Caki2 (cell line): ENCODE data around the gene DIAPH2. TPM values are rescaled to one million over a fixed set of nuclear protein-coding genes. Genes with fewer than 3 reads are reported as not detected.
"Not testable (repeated sequence)": the region's sequence is repeated elsewhere in the genome, so short reads cannot be mapped to it uniquely, and the experiment has no call there.

Source experiments
- DNase-seq: peaks from one replicate; pipeline ENCODE4 v3.0.0-alpha.2; 2015; ENCODE audit warnings: low read depth
- in situ Hi-C: cut with HindIII; loops from 2 replicates; pipeline ENCODE4 v1.10.0; 2016; ENCODE audit warnings: low sequenced_read_pairs, low pct_unique_long_range_greater_than_20kb, mixed read lengths
- total RNA-seq: library from RNA; depleted of rRNA; stranded (reverse); fragments of >200 nt; shearing (Covaris generic); gene quantifications from 2 replicates; pipeline ENCODE4 v1.2.3, GENCODE V29; 2014; ENCODE audit warnings: low replicate concordance

Gene DIAPH2
- total RNA-seq, 1 experiment from 2014 or later = 4.0 TPM

DNA sequence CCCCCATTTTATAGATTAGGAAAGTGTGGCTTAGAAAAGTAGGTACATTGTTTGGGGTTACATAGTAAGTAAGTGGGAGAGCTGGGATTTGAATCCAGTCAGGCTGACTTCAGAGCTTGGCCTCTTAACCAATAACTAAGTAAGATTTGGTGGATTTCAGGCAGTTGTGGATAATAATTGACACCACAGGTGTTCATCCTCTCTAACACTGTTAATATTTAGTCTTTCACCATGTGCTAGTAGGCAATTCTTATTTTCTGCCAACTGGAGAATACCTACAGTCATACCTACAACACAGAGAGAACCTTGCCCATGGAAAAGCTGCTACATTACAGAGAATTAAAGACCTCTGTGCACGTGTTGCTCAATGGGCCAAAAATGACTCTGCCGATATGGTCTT lies 89.5 kb downstream of the DIAPH2 start:
- DNase-seq = no peak
- in situ Hi-C loops = no loop called here

DNA sequence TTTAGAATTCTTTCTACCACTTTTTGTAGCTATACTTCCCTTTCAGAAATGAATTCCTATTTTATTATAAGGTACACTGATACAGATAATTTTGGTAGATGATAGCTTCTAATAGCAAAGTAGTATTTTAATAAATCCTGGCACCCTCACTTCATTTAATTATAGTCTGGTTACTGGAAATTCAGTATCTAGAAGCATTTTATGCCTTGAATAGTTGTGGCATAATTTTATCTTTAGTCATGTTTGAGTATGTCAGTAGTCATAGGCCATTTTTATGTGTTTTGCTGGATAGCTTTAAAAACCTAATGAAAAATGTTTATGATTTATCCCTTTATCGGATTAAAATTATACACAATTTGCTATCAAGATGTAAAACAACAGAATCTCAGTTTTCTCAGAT lies 92.3 kb downstream of the DIAPH2 start:
- no peak for DNase-seq
- in situ Hi-C loops = no loop called here

DNA sequence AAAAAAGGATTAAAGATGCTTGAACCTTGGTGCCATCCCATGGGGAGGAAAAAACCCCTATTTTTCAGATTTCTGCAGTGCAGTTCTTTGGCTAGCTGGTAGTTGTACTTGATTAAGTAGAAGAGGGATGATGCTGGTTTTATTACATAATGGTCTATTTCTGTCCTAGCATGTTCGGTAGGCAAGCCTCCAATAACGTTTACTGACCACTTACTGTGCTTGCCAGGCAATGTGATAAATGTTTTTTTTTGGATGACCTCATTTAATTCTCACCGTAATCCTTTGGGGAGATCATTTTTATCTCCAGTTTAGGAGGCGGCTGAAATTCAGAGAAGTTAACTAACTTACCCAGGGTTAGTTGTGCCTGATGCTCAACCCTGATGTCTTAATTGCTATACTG lies 106.9 kb downstream of the DIAPH2 start:
- in situ Hi-C loops = no loop called here

DNA sequence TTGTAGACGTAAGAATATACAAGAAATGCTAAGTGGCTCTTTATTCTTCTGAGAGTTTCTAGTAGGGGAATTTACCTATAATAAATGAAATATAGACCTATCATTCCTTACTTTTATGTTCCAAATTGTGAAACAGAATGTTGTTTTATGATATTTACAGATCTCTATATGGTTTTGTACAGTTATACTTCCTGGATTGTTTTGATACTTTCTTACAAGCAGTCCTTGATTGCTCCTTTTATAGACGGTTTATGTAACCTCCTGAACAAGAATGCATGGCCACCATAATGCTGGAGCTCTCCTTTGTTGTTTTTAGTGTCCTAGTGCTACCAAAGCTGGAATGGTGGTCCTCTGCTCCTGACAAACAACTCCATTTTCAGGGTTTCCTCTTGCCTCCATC lies 107.4 kb downstream of the DIAPH2 start:
- DNase-seq = no peak
- in situ Hi-C loops = no loop called here

More for the DNA sequence above, 106.9 kb downstream of the DIAPH2 start:
- no peak for DNase-seq

DNA sequence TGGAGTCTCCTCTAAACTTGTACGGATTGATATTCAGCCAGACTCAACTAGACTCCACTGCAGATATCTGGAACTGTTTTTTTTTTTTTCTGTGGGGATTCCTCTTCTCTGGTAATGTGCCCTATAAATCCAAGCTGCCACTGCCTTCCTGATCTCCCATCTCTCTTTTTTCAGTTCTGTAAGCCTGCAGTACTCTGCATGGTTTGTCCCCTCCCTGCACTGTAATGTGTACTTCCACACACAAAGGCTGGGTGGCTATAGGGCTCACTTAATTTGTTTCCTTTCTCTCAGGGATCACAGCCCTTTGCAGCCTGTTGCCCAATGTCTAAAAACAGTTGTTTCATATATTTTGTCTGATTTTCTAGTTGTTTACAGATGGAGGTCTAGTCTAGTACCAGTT lies 114.3 kb downstream of the DIAPH2 start:
- no peak for DNase-seq

DNA sequence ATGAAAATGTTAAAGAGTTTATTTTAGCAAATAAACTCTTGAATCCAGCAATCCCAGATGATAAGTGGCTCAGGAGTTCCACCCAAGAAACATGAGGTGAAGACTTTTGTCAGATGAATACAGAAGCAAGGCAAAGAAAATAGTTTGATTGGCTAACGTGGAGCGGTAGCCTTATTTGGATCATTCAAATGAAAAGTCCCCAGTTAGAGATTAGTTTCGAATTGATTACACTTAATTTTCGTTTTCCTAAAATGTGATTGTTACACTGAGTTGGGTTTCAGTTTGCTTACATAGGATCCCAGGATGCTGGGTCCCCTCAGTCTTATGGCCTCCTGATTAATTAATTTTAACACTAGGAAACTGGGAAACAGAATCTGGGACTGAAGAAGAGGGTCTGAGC lies 122.7 kb downstream of the DIAPH2 start:
- DNase-seq = no peak
- in situ Hi-C loops = no loop called here

More for the DNA sequence above, 114.3 kb downstream of the DIAPH2 start:
- in situ Hi-C loops = no loop called here

DNA sequence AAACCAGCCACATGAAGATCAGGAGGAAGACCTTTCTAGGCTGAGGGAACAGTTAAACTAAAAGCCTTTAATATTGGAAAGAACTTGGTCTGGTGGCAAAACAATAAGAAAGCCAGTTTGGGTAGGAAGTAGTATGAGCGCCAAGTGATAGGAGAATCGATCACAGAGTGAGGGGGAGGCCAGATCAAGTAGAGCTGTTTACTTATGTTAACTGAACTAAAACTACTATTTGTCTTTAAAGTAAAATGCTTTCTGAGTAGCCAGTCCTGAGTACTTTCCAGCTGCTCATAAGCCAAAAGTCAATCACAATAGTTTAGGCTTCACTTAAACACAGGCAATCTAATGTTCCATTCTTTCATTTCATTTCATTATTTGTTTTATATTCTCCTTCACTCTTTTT lies 136.3 kb downstream of the DIAPH2 start:
- in situ Hi-C loops = no loop called here

DNA sequence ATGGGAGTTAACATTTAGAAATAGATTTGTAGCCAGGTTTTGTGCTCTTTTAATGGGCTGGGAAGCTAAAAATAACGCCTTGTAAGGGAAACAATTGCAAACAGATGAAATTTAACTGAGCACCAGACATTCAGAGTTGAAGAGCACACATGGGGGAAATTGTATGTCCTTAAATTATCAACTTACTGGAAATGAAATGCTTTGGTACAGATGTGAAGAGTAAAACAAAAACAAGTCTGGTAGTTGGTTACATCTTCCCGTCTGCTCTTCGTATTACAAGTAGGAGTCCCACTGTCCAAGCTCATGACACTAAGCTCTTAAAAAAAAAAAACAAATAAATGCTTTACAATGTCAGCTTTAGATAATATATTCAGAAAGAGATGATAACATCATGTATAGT lies 139.5 kb downstream of the DIAPH2 start:
- DNase-seq = no peak
- in situ Hi-C loops = no loop called here

More for the DNA sequence above, 136.3 kb downstream of the DIAPH2 start:
- DNase-seq = no peak

DNA sequence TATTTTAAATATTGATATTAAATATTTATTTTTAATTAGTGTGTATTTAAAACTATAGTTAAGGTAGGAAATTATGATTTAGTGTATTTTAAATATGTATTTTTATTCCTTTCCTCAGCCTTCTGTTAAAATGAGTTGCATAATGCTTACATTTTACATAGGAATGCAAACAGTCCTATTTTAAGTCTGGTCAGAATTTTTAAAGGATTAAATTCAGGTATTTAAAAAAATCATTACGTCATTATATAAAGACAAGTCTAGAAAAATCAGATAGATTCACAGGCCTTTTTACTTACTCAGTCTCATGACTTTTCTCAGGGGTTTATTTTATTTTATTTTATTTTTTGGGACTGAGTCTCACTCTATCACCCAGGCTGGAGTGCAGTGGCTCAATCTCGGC lies 148.7 kb downstream of the DIAPH2 start:
- no peak for DNase-seq
- in situ Hi-C loops = no loop called here

DNA sequence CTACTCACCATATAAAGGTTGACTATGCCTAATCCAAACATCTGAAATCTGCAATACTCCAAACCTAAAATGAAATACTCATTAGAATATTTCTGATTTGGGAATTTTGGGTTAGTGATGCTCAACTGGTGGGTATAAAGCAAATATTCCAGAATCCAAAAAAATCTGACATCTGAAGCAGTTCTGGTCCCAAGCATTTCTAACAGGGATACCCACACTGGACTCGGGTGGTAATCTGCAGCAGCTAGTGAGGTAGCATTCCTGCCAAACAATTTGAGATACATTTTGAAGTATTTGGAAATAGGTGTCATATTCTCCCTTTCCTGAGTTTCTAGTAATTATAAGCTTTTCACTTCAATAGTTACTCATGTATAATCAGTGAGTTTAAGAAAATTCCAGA lies 149.5 kb downstream of the DIAPH2 start:
- DNase-seq = no peak
- in situ Hi-C loops = no loop called here

DNA sequence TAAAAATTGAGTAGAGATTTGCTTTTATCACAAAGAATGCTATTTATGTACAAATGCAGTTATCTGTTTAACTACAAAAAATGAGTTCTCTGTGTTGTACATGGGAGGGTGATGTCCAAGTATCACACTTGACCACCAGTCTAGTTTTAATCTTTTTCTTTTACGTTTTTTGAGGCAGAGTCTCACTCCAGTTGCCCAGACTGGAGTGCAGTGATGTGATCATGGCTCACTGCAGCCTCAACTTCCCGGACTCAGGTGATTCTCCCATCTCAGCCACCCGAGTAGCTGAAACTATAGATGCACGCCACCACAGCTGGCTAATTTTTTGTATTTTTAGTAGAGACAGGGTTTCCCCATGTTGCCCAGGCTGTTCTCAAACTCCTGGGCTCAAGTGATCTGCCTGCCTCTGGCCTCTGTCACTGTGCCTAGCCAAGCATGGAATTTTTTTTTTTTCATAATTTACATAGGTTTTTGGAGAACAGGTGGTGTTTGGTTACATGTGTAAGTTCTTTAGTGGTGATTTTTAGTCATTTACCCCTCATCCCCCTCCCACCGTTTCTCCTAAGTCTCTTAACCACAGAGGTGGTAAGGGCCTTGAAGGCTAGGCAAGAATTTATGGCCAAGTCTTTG lies 151.1 kb downstream of the DIAPH2 start:
- DNase-seq = no peak
- in situ Hi-C loops = no loop called here

DNA sequence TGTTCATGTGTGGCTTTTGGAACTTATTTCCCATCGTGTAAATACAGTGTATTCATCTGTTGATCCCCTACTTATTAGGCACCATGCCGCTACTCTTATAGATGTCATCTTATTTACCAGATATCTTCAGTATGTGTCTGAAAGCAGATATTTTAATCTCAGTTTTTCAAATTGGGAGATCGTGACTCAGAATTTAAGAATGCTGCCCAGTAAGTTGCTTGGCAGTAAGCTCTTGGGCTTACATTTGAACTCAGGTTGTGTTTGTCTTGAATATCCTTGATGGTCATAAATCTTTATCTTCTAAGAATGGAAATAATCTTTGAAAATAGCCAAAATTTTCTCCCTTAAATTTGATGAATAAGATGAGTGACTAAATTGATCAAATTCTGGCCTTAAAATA lies 153.2 kb downstream of the DIAPH2 start:
- in situ Hi-C loops = no loop called here
- DNase-seq = no peak

DNA sequence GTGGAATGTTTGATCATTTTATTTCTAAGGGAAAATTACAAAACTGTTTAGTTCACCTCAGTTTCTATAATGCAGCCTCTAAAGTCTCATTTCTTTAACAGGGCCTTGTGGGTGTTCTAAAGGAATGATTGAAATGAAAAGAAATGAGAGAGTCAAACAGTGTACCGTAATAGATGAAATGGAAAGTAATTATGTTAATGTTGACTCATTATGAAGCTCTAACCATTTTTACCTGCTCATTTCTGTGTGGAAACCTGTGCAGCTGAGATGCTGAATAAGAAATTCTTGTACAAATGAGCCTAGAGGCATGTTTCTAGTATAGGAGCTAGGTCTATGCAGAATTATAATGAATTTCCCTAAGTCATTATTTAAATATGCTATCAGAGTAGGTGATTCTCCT lies 153.9 kb downstream of the DIAPH2 start:
- no peak for DNase-seq
- in situ Hi-C loops = no loop called here

DNA sequence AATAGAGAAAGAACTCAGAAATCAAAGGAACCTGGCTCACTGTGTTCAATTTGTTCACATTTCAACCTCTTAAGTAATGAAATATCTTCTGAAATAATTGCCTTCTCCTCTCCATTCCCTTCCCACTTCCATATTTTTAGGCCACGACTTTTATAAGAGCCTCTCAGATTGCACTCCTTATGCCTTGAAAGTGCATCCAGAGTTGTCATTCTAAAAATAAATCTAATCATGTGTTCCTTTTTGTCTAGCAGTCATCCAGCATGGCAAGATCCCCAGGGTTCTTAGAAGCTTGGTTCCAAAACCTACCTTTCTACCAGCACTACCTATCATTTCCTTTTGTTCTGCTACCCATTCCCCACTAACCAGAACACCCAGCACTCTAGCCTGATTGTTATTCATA lies 156.7 kb downstream of the DIAPH2 start:
- no peak for DNase-seq
- in situ Hi-C loops = no loop called here

DNA sequence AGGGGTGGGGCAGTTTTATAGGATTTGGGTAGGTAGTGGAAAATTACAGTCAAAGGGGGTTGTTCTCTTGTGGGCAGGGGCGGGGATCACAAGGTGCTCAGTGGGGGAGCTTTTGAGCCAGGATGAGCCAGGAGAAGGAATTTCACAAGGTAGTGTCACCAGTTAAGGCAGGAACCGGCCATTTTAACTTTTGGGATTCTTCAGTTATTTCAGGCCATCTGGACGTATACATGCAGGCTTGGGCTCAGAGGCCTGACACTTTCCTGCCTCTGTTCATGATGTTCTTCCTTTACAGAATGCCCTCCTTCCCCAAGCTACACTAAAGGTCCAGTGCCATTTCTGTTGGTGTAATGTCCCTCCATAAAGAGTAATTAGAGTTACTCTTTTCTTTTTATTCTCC lies 157.2 kb downstream of the DIAPH2 start:
- DNase-seq, in situ Hi-C loops: not testable (repeated sequence)

DNA sequence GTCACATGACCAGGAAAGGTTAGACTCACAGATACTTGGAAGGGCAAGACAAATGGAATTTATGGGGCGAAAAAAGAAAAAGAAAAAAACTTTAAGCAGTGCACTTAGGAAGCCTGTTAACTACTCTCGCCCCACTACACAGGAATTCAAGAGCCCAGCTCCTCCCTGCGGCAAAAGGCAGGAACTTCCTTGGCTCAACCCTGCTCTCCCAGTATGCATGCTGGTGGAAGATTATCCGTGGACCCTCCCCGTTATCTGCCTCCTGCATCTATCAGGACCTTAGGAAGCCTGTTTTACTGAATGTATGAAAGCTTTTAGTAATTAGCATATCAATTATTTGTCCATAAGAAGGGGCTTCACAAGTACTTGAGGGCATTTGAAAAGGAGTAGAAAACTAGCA lies 158.9 kb downstream of the DIAPH2 start:
- no peak for DNase-seq
- in situ Hi-C loops = no loop called here

DNA sequence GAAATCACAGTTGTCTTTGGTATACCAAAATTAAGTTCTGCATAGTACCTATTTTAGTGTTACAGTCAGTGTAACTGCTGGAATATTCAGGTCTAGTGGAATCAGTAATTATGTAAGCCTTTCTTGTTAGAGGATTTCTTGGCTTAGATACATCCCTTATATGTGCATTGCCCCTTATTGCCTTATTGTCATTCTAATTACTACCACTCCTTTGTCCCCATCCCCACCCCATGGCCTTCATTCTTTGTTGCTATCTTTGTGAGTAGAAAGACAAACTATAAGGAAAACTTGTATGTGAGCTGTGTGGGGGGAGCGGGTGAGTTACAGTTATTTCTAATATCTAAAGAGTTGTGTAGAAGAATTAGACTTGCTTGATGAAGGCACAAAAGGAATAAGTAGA lies 162.2 kb downstream of the DIAPH2 start:
- in situ Hi-C loops = no loop called here

DNA sequence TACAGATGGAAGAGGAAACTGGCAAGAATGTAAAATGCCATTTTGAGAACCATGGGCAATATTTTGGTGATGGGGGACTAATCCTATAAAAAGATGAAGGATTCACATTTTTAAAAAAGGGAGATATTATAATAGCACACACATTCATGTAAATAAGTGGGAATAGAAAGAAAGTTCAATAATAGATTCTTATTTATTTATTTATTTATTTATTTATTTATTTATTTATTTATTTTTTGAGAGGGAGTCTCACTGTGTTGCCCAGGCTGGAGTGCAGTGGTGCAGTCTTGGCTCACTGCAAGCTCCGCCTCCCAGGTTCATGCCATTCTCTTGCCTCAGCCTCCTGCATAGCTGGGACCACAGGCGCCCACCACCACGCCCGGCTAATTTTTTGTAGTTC lies 174.8 kb downstream of the DIAPH2 start:
- in situ Hi-C loops, DNase-seq: not testable (repeated sequence)

More for the DNA sequence above, 162.2 kb downstream of the DIAPH2 start:
- no peak for DNase-seq

DNA sequence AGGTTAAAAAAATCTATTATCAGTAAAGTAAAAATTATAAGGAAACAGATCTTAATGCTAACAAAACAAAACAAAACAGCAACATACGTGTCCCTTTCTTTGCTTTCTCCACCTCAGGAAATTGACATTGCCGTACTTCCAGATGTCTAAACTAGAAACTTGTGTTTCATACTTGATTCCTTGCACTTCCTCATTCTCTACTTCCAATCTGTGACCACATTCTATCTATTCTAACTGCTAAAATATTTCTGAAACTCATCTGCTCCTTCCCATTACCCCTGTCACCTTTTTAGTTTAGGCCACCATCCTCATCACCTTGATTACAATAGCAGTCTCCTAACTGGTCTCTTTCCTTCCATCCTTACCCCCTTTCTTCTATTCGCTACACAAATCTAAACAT lies 176.6 kb downstream of the DIAPH2 start:
- DNase-seq = no peak
- in situ Hi-C loops = no loop called here

DNA sequence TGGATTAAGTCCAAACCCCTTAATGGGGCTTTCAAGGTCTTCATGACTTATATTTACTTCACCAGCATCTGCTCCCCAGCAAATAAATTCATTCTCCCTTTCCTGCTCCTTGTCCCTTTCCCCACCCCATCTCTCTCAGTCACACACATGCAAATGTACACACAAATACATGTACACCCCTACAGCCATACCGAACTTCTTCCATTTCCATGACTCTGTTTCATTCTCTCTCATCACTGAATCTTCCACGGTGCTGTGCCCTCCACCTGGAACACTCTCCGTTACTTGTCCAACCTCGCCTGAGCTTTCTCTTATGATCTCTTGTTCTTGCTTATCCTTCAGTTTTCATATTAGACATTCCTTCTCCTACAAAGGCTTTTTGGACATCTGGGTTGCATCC lies 177.0 kb downstream of the DIAPH2 start:
- in situ Hi-C loops = no loop called here

DNA sequence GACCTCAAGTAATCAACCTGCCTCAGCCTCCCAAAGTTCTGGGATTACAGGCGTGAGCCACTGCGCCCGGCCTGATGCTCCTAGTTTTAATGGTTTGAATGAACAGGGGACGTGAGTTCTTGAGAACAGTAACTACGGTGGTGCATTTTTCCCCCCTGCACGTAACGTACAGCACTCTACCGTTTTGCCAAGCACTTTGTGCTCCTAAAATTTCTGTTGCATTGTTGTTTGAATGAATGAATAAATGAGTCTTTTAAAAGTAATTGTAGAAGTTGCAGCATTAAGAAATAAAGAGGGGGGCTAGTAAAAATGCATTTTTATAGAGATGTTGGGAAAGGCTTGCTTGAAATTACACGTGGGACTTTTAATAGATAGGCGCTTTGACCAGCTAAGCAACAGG lies 199.0 kb downstream of the DIAPH2 start, which contains the start of gene RPA4:
TSS of gene RPA4 (plus strand) at position 301 of the 400 bp plus-strand sequence. CDS start 403 bp downstream, outside the sequence.
- in situ Hi-C loops = no loop called here

More for the DNA sequence above, 177.0 kb downstream of the DIAPH2 start:
- no peak for DNase-seq

More for the DNA sequence above, 199.0 kb downstream of the DIAPH2 start, which contains the start of gene RPA4:
- no peak for DNase-seq
